GM20000 (cell line): ENCODE results near the gene SH3BP1.

ENCODE experiments used
- DNase-seq: peaks from one replicate; pipeline ENCODE4 v3.0.0; 2012; ENCODE audit warnings: low spot score
- TF ChIP-seq, protein P1 (sequence below): IDR thresholded peaks from 2 replicates; pipeline ENCODE4 v1.5.1; 2012; ENCODE audit warnings: mild to moderate bottlenecking, control low read depth; ENCODE audit errors: extremely low read depth, missing control alignments

SH3BP1 gene

DNA sequence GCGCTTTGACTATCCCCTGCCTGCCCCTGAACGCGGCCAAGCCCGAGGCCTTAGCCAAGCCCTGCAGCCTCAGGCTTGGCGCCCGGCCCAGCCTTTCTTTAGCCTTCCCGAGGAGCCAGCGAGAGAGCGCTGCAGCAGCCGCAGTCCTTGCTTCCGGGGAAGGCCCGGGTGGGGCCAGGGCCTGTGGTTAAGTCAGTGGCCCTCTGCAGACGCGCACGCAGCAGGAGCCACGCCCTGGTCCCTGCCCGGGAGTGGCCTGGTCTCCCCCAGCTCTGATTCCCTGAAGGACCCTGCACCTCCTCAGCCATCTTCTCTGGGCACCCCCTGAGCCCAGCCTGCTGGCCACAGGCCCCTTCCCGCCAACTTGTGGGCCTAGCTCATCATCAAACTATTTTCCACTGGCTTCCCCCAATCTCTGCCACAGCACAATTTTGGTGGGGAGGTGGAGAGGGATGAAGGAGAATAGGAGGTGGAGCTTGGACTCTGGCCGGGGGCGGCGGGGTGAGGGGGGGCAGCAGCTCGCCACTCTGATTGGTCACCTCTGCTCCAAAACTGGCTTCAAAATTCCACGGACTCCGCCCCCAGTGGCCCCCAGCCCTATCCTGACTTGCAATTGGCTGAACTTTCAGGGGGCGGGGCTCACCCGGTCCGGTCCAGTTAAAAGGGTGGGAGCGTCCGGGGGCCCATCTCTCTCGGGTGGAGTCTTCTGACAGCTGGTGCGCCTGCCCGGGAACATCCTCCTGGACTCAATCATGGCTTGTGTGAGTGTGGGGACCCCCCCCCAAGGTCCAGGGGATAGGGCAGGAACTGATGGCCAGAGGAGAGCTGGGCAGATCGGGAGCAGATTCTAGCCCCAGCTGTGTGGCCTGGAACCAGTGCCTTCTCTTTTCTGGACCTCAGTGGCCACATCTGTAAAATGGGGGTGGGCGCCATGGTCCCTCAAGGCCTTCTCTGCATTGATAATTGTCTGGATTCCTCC lies 35.8 kb downstream of the SH3BP1 start, which contains the start of gene LGALS1:
Gene LGALS1, plus strand, starts transcription at position 686 of the 979 bp plus-strand sequence. Its CDS starts 67 bp downstream, at position 753.
- DNase-seq, result peak; percentile 85
- TF ChIP-seq, protein P1, sequence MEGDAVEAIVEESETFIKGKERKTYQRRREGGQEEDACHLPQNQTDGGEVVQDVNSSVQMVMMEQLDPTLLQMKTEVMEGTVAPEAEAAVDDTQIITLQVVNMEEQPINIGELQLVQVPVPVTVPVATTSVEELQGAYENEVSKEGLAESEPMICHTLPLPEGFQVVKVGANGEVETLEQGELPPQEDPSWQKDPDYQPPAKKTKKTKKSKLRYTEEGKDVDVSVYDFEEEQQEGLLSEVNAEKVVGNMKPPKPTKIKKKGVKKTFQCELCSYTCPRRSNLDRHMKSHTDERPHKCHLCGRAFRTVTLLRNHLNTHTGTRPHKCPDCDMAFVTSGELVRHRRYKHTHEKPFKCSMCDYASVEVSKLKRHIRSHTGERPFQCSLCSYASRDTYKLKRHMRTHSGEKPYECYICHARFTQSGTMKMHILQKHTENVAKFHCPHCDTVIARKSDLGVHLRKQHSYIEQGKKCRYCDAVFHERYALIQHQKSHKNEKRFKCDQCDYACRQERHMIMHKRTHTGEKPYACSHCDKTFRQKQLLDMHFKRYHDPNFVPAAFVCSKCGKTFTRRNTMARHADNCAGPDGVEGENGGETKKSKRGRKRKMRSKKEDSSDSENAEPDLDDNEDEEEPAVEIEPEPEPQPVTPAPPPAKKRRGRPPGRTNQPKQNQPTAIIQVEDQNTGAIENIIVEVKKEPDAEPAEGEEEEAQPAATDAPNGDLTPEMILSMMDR, result no peak

DNA sequence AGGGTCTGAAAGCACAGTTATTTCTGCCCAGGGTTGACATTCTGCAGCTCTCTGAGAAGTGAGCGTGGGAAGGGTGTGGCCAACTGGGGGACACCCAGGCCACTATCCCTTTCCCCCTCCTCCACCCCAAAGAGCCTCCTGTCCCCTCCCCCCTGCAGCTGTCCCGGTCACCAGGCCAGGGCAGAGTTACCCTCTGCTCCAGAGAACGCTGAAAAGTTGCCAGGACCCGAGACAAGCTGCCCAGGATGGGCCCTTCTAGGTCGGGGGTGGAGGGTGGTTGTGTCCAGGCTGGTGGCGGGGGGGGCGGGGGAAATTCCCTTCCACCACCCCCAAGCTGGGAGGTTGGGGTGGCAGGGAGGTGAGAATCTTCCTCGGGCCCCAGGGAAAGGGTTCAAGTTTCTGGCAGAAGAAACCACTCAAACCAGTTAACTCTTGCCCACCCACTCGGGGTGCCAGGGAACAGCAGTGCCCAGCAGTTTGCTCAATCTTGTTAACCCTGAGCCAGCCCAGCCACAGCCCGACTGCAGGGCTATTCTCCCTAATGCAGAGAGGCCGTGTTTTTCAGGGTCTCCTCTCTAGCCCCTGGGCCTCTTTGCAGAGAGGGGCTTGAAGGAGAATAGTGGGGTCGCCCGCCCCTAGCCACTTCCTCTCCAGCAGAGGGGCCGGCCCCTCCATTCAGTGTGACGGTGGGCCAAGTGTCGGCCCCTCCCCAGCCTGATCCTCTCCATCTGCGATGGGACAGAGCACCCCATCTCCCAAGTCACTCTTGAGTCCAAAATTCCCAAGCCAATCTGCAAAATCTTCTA lies 36.7 kb downstream of the SH3BP1 start:
- TF ChIP-seq, protein P1, result no peak
- no peak for DNase-seq

DNA sequence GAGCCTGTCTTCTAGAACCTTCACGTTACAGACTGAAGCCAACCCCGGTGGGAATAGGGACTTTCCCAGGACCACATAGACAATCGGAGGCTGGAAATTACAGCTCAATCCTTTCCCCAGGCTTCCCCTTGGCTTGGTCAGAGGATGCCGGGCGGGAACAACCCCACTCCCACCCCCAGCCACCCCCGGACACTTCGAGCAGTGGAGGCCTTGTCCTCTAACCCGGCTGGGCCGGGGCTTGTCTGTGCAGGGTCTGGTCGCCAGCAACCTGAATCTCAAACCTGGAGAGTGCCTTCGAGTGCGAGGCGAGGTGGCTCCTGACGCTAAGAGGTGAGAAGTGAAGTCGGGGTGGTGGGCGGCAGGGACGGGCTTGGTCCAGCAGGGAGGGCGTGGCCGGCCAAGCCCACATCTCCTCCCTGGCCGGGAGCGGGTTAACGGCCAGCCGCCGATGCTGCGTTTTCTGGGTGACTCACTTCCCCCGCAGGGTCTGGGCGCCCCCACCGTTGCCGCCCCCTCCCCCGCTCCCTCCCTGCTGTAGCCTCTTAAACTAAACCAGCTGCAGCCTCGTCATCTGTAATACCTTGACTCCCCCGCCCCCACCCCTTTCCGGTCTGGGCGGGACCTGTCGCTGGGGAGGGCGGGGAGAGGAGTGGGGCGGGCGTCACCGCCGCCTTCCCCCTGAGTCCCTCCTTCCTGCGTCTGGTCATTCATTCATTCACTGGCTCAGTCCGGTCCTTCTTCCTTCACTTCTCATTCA lies 37.4 kb downstream of the SH3BP1 start:
- TF ChIP-seq, protein P1, result no peak
- peak; percentile 88 for DNase-seq

DNA sequence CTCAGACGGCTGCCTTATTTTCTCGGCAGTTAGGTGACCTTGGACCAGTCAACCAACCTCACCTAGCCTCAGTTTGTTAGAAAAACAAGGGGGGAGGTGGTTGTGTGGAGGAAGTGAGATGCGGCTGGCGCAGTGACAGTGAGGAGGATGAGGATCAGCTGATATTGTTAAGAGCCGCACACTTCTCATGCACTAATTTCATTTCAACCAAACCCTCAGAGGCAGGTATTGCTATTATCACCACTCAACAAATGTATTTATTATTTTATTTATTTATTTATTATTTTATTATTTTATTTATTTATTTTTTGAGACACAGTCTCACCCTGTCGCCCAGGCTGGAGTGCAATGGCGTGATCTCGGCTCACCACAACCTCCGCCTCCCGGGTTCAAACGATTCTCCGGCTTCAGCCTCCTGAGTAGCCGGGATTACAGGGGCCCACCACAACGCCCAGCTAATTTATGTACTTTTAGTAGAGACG lies 38.1 kb downstream of the SH3BP1 start:
- TF ChIP-seq, protein P1, result no peak
- no peak for DNase-seq

DNA sequence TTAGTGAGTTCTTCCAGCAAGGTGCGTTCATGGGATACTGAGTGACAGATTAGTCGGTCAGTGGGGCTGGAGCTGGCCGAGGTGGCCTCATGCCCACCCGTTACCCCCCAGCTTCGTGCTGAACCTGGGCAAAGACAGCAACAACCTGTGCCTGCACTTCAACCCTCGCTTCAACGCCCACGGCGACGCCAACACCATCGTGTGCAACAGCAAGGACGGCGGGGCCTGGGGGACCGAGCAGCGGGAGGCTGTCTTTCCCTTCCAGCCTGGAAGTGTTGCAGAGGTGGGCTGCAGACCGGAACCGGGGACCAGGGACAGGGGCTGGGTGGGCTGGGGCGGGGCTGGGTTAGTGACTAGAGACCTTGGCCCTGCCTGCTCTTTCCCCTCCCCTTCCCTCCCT lies 38.9 kb downstream of the SH3BP1 start:
- TF ChIP-seq, protein P1, result no peak
- DNase-seq, result no peak

DNA sequence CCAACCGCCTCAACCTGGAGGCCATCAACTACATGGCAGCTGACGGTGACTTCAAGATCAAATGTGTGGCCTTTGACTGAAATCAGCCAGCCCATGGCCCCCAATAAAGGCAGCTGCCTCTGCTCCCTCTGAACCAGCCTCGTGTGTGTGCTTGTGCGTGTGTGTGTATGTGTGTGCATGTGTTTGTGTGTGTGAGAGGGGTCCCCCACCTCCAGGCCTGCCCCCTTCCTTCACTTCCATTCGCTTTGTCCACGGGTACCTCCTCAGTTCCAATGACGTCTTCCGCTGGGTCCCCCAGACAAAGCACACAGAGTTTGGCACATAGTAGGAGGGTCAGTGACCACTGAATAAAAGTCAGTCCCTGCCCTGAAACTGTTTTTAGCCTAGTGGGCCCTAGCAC lies 40.2 kb downstream of the SH3BP1 start:
- DNase-seq, result no peak
- TF ChIP-seq, protein P1, result no peak
